WI38 (cell line): ENCODE measurements around the gene FRMD4A.
A peak's percentile ranks its signal among the peaks of the same experiment; 100 is the strongest.

Experiments used
- H3K4me3 ChIP-seq: 2 replicates; pipeline ENCODE4 v1.5.1; 2011; ENCODE audit warnings: low read depth, mild to moderate bottlenecking, control low read depth, low read length
- CTCF ChIP-seq: IDR thresholded peaks from 2 replicates; pipeline ENCODE4 v1.5.1; 2012; ENCODE audit warnings: low read depth, mild to moderate bottlenecking, control low read depth, low read length

FRMD4A gene

DNA sequence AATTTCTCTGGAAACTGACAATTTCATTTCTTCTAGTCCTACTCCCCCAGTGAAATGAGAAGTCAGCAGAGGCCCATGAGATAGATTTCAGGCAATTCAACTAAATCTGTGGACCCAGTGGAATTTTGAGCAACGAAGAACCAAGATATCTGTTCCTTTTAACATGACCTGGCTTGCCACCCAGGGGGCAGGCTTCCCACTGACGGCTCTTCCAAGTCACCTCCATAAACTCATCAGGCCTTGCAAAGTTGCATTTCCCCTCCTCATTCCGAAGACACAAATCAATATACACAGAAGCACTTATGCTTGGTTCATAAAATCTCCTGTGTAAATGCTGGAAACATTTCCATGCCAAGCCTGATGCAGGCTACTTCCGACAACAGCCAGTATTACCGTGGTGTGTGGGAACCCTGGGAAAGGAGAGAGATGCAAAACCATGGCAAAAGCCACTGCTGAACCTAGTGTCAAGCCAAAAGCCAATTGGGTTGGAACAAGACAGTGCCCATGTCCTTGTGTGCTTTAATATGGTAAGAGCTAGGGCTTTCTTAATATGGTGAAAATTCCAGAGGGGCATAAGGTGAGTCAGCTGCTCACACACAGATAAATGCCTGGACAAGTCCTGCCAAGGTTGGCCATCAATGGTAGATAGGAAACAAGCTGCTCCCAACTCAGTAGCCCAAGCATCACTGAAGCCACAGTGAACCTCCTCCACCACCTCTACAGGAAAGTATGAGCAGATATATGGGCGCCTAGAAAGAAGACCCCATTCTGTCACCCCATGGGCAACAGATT is 1.6 kb downstream of the FRMD4A start:
- no peak for TF ChIP-seq CTCF
- no peak overlapping the region for H3K4me3 ChIP-seq

GRCh38 chr10:14327527-14327926 is 3.2 kb downstream of the FRMD4A start:
- H3K4me3 ChIP-seq, result no peak overlapping the region
- no peak for TF ChIP-seq CTCF

- H3K4me3 ChIP-seq, result no peak overlapping the region
- TF ChIP-seq CTCF, result no peak
Measured at GRCh38 chr10:14326581-14326980, 4.1 kb downstream of the FRMD4A start.

DNA sequence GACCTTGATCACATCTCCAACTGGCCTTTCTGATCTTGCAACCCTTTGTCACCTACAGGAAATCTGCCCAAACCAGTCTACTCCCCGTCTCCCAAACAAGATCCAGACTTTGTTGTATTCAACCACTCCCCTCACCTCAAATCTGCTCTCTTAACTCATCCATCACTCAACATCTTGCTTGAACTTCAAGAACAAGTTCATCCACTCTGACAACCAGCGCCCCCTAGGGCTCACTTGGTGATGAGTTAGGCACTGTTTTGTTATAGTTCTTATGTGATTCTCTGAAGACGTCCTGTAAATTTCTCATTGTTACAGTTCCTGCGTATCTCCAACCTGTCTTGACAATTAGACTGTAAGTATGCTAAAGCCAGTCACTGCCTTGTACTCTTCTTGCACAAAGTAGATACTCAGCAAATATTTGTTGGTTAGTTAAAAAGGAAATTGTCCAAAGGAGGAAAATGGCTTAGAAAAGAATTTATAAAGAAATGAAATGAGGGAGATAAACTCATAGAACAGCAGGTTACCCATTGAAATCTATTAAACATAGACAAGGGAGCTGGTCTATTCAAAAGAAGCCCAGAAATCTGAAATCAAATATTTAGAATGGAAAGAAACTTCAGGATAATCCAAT is 5.3 kb downstream of the FRMD4A start:
- no peak overlapping the region for H3K4me3 ChIP-seq
- TF ChIP-seq CTCF, result peak; percentile 34; the same call in 1 of the 2 replicates

- no peak for TF ChIP-seq CTCF
Measured at GRCh38 chr10:14322526-14323188, 8.1 kb downstream of the FRMD4A start.

GRCh38 chr10:14318007-14318406 is 12.7 kb downstream of the FRMD4A start:
- no peak overlapping the region for H3K4me3 ChIP-seq
- TF ChIP-seq CTCF, result no peak

More at GRCh38 chr10:14322526-14323188, 8.1 kb downstream of the FRMD4A start:
- no peak overlapping the region for H3K4me3 ChIP-seq

DNA sequence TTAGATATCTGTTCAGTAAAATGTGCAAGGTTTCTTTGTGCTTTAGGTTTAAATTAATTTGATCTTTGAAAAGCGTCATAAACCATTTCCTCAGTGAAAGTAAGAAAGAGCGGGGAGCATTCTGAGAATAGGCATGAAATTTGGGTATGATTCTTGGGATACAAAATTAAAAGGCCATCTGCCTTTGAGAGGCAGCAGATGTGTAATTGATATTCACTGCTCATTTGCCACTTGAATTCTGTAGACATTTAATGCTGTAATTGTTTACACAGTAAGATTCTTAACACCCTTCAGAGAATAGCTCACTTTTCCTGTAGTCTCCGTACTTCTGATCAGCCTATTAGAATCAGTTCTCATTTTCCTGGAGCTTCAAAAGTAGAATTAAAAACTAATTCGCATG is 18.7 kb downstream of the FRMD4A start:
- no peak for TF ChIP-seq CTCF
- no peak overlapping the region for H3K4me3 ChIP-seq
